ENCODE measurements around the gene FRMD4A. TPM values are rescaled to one million over a fixed set of nuclear protein-coding genes. Genes with fewer than 3 reads are reported as not detected.

FRMD4A gene
- total RNA-seq, 2 experiments from 2014 or later: 0.30 to 0.35 TPM

DNA sequence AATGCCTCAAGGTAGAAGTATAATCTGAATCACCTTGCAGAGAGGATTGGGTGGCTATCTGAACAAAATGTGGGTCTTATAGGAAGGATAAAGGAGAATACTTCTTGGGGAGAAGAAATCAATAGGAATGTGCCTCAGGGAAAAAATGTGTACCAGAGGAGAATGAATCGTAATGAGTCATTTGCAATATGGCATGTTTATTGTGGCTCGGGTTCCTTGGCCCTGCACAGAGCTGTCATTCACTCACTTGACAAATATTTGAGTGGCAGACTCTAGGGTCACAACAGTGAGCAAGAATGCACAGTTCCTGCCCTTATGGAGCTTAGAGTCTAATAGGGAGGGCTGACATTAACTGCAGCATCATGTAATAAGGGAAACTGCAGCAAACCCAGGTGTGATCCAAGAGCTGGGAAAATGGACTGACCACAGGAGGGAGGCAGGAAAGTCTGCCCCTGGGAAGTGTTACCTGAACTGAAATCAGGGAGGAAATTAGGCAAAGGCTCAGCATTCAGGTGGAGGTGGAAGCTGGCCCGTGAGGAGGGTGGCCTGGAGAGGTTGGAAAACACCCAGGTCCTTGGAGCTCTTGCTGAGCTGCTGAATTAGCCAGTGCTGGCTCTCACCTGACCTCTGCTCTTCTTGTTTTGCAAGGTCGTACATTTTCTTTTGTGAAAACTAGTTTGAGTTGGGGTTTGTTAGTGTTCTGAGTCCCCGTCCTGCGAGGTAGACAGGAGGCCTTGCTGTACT, 203.9 kb downstream of the FRMD4A start:
- Mint-ChIP-seq H3K27ac (no peak overlapping the region), H3K27me3 (peaks cover 4% of the 10 kb centered on the region), H3K4me1 (no peaks in the 10 kb centered on the region), H3K4me3 (no peak overlapping the region), H3K9me3 (no peaks in the 10 kb centered on the region), H3K36me3 (ENCODE audit: low read depth) (no peaks in the 10 kb centered on the region)
- CTCF ChIA-PET: no interaction called here
- no peak for DNase-seq
- POLR2A ChIA-PET: no interaction called here

DNA sequence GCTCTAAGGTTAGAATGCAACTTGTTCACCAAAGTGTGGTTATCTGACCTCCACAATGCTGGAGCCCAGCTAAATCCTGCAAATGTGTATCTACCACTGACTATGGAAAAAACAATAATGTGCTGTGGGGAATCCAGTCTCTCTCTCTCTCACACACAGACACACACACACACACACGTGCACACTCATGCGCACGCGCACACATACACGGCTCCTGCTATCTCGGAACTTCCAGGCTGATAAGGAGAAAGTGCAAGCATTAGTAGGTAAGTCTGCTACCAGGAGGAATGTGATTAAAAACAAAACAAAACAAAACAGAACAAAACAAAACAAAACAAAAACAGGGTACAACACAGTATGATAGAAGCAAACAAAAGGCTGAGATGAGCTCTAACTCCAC, 205.2 kb downstream of the FRMD4A start:
- no peak for DNase-seq
- POLR2A ChIA-PET: no interaction called here
- no peak overlapping the region for H3K27ac Mint-ChIP-seq
- no peaks in the 10 kb centered on the region for H3K36me3 Mint-ChIP-seq (ENCODE audit: low read depth)
- peaks cover 4% of the 10 kb centered on the region for H3K27me3 Mint-ChIP-seq
- no peak overlapping the region for H3K4me3 Mint-ChIP-seq
- no peaks in the 10 kb centered on the region for H3K9me3 Mint-ChIP-seq
- H3K4me1 Mint-ChIP-seq: no peaks in the 10 kb centered on the region
- CTCF ChIA-PET: no interaction called here

DNA sequence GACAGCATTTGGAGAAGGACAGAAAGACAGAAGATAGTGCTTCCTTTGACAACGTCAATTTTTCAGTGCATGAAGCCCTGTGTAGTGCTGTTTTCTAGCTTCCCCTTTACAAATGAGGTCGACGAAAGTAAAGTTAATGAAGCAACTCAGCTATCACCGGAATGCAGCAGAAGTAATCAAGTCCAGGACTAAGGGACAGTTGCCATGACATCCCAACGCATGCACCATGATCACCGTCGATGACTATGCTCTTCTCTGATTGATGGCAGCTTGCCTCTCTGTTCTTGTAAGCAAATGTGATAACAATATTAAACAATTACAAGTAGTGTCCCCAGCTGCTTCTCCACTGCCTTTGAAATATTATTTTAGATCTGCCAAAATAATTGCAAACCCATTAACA, 205.8 kb downstream of the FRMD4A start:
- Mint-ChIP-seq H3K27me3 (peaks cover 4% of the 10 kb centered on the region), H3K27ac (no peak overlapping the region), H3K36me3 (ENCODE audit: low read depth) (no peaks in the 10 kb centered on the region), H3K9me3 (no peaks in the 10 kb centered on the region), H3K4me1 (no peaks in the 10 kb centered on the region), H3K4me3 (no peak overlapping the region)
- ChIA-PET POLR2A (no interaction called here), CTCF (no interaction called here)
- DNase-seq: no peak

DNA sequence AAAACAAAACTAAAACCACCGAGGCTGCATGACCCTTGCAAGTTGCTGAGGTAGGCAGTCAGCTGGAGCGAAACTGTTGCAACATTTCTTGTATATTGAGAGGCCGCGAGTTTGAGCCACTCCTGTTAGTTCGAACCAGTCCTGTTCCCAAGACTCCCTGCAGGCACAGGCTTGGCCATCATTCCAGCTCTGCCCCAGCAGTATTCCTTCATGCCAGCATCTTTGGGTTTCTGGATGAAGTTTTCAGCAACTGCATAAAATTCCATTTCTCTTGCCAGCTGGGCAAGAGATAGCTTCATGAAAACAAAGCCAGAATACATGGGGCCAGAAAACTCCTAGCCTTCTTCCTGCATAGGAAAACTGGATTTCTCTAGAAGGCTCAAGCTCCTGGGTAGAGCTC, 207.6 kb downstream of the FRMD4A start:
- Mint-ChIP-seq H3K27me3 (peaks cover 4% of the 10 kb centered on the region), H3K27ac (no peak overlapping the region), H3K9me3 (no peaks in the 10 kb centered on the region), H3K4me3 (no peak overlapping the region), H3K4me1 (no peaks in the 10 kb centered on the region), H3K36me3 (ENCODE audit: low read depth) (no peaks in the 10 kb centered on the region)
- CTCF ChIA-PET: no interaction called here
- POLR2A ChIA-PET: no interaction called here
- DNase-seq: no peak

DNA sequence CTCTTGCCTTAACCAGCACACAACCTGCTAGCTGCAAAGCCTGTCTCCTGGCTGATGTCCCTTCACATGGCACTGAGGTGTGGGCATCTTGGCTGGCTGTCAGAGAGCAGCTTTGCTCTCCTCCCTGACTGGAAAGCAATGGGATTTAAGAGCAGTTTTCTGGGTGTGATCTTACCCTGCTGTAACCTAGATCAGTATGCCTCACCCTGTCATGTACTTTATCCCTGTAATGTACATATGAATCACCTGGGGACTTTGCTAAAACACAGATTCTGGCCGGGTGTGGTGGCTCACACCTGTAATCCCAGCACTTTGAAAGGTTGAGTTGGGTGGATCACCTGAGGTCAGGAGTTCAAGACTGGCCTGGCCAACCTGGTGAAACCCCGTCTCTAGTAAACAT, 209.9 kb downstream of the FRMD4A start:
- ChIA-PET CTCF (no interaction called here), POLR2A (no interaction called here)
- Mint-ChIP-seq H3K9me3 (no peaks in the 10 kb centered on the region), H3K27ac (no peak overlapping the region), H3K27me3 (peaks cover 2% of the 10 kb centered on the region), H3K4me1 (no peaks in the 10 kb centered on the region), H3K36me3 (ENCODE audit: low read depth) (no peaks in the 10 kb centered on the region), H3K4me3 (no peak overlapping the region)
- no peak for DNase-seq

DNA sequence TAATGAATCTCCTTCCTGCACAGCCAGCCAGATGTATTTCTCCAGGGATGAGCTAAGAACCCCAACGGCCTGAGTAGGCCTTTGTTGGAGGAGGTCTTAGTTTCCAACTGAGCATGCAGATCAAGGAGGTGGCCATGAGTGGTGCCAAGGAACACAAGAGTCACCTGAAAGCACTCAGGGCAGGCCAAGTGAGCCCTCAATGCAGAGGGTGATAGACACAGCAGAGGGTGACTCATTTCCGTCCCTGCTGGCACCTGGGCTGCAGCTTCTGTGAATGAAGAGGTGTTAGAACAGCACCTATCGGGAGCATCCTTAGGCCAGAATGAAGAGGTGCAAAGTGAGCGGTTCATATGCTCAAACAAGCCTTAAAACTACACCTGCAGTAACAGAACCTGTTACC, 211.8 kb downstream of the FRMD4A start:
- no peaks in the 10 kb centered on the region for H3K27me3 Mint-ChIP-seq
- no peak overlapping the region for H3K4me3 Mint-ChIP-seq
- no peaks in the 10 kb centered on the region for H3K9me3 Mint-ChIP-seq
- H3K4me1 Mint-ChIP-seq: no peaks in the 10 kb centered on the region
- POLR2A ChIA-PET: interaction anchor here (0.8 kb wide), 1 partner anchor 67 kb away, joined by 3 read pairs; no protein-coding TSS in a partner anchor
- CTCF ChIA-PET: no interaction called here
- H3K27ac Mint-ChIP-seq: no peak overlapping the region
- no peaks in the 10 kb centered on the region for H3K36me3 Mint-ChIP-seq (ENCODE audit: low read depth)
- DNase-seq: no peak

DNA sequence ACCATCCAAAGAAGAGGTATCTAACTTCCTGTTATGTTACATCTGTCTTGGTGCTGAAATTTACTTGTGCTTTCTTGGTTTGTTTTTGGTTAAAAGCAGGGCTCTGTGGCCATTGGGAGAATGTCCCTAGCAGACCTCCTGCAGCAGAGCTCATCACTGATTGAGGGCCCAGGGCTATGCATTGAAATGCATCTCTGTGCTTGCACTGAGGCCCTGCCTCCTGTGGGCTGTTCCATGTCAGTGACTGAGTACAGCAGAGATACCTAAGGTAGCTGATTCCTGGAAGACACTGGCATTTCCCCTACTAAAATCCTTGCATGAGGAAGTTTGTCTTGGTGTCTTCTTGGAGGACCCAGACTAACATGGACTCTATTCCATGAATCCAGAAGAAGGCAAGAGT, 213.9 kb downstream of the FRMD4A start:
- peaks cover 2% of the 10 kb centered on the region for H3K27me3 Mint-ChIP-seq

DNA sequence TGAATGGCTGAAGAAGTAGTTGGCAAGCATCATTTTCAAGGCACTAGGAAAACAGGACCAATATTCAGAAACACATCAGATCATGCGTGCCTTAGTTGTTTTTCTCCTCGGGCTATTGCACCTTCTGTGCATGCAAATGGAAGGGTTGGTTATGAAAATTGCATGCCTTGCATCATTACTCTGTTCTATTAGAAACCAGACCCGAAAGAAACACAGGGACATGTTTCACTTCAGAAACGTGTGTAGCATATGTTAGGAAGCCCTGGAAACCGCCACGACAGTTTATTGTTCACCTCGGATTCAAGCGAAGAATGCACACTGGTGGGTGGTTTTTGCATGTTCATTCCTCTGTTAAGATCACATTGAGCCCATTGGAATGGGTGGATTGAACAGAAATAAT, 214.7 kb downstream of the FRMD4A start:
- DNase-seq: no peak
- H3K9me3 Mint-ChIP-seq: no peaks in the 10 kb centered on the region
- CTCF ChIA-PET: no interaction called here
- H3K4me1 Mint-ChIP-seq: no peaks in the 10 kb centered on the region
- H3K27ac Mint-ChIP-seq: no peak overlapping the region
- POLR2A ChIA-PET: no interaction called here
- H3K36me3 Mint-ChIP-seq (ENCODE audit: low read depth): no peaks in the 10 kb centered on the region
- H3K4me3 Mint-ChIP-seq: no peak overlapping the region
- peaks cover 5% of the 10 kb centered on the region for H3K27me3 Mint-ChIP-seq

More for the DNA sequence above, 213.9 kb downstream of the FRMD4A start:
- CTCF ChIA-PET: no interaction called here
- Mint-ChIP-seq H3K4me1 (no peaks in the 10 kb centered on the region), H3K9me3 (no peaks in the 10 kb centered on the region), H3K36me3 (ENCODE audit: low read depth) (no peaks in the 10 kb centered on the region), H3K27ac (no peak overlapping the region), H3K4me3 (no peak overlapping the region)
- no peak for DNase-seq
- POLR2A ChIA-PET: no interaction called here

DNA sequence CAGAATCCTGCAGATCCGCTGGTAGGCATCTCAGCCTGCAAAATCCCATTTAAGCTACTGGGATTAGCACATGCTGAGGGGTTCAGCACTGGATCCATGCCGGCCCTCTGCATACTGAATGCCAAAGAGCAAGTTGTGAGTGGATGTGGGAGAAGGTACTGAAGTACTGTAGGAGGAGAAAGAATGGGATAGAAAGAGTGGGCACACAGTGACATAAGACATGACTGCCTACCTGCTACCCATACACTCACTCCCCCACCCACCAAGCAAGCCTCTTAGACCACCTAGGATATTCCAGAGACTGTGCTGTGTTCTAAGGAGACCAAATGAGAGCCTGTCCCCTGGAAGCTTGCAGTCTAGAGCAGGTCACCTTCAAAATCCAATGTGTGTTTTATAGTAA, 215.9 kb downstream of the FRMD4A start:
- ChIA-PET POLR2A (no interaction called here), CTCF (no interaction called here)
- H3K9me3 Mint-ChIP-seq: no peaks in the 10 kb centered on the region
- H3K27ac Mint-ChIP-seq: no peak overlapping the region
- H3K36me3 Mint-ChIP-seq (ENCODE audit: low read depth): no peaks in the 10 kb centered on the region
- H3K27me3 Mint-ChIP-seq: peaks cover 6% of the 10 kb centered on the region
- no peak overlapping the region for H3K4me3 Mint-ChIP-seq
- H3K4me1 Mint-ChIP-seq: no peaks in the 10 kb centered on the region
- DNase-seq: no peak

DNA sequence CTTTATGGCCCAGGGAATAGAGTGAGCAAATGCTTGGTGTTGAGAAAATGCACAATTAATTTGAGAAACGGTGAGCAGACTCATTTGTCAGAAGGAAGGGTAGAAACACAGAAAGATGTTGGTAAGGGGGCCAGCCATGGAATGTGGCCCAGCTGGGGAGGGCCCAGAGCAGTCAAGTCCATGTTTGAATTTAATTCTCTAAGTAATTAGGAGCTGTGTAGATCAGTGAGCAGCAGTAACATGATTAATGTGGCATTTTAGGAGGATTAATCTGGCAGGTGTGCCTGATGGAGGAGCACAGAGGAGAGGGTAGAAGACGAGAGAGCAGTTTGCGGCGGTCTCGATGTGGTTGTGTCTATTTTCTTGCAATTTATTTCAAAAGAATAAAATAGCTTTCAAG, 218.7 kb downstream of the FRMD4A start:
- Mint-ChIP-seq H3K9me3 (peaks cover under 1% of the 10 kb centered on the region), H3K27ac (no peak overlapping the region), H3K27me3 (peaks cover 16% of the 10 kb centered on the region), H3K36me3 (ENCODE audit: low read depth) (no peaks in the 10 kb centered on the region), H3K4me1 (no peaks in the 10 kb centered on the region), H3K4me3 (no peak overlapping the region)
- CTCF ChIA-PET: no interaction called here
- POLR2A ChIA-PET: no interaction called here
- DNase-seq: no peak

DNA sequence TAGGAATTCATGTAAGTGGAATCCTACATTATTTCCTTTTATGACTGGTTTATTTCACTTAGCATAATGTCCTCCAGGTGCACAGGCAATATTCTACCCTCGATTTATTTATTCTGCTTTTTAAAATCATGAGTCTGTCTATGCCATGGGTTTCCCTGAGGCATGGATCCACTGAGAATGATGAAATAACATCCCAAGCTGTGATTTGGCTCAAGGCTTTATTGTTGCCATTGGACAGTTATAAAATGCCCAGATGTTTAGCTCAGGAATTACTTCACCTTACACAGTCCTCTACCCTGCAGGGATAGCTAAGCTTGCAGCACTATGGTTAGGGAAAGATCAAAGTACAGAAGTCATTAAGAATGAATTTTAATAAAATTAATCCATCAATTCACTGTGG, 219.5 kb downstream of the FRMD4A start:
- CTCF ChIA-PET: no interaction called here
- H3K27me3 Mint-ChIP-seq: peaks cover 19% of the 10 kb centered on the region
- H3K36me3 Mint-ChIP-seq (ENCODE audit: low read depth): no peaks in the 10 kb centered on the region
- no peak overlapping the region for H3K4me3 Mint-ChIP-seq
- no peaks in the 10 kb centered on the region for H3K4me1 Mint-ChIP-seq
- H3K9me3 Mint-ChIP-seq: peaks cover 3% of the 10 kb centered on the region
- DNase-seq: no peak
- POLR2A ChIA-PET: no interaction called here
- H3K27ac Mint-ChIP-seq: no peak overlapping the region

DNA sequence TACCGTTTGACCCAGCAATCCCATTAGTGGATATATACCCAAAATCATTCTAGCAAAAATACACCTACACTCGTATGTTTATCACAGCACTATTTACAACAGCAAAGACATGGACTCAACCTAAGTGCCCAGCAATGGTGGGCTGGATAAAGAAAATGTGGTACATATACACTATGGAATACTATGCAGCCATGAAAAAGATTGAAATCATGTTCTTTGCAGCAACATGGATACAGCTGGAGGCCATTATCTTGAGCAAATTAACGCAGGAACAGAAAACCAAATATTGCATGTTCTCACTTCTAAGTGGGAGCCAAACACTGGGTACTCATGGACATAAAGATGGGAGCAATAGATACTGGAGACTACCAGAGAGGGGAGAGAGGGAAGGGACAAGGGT, 223.9 kb downstream of the FRMD4A start:
- H3K4me3 Mint-ChIP-seq: no peak overlapping the region
- peaks cover 17% of the 10 kb centered on the region for H3K27me3 Mint-ChIP-seq
- ChIA-PET CTCF (no interaction called here), POLR2A (no interaction called here)
- H3K36me3 Mint-ChIP-seq (ENCODE audit: low read depth): no peaks in the 10 kb centered on the region
- H3K4me1 Mint-ChIP-seq: no peaks in the 10 kb centered on the region
- H3K9me3 Mint-ChIP-seq: peaks cover 6% of the 10 kb centered on the region
- no peak overlapping the region for H3K27ac Mint-ChIP-seq
- DNase-seq: no peak

DNA sequence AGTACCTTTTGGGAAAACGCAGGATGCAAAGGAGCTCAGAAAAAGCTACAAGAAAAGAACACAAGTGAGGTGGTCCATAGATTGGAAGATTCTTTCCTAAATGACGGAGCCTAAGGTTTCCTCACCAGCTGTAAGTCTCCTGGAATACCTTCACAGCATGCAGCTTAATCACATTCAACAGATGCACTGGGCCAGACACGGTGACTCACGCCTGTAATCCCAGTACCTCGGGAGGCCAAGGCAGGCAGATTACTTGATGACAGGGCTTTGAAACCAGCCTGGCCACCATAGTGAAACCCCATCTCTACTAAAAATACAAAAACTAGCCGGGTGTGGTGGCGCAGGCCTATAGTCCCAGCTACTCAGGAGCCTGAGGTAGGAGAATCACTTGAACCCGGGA, 228.7 kb downstream of the FRMD4A start:
- no peaks in the 10 kb centered on the region for H3K4me1 Mint-ChIP-seq
- no peaks in the 10 kb centered on the region for H3K36me3 Mint-ChIP-seq (ENCODE audit: low read depth)
- POLR2A ChIA-PET: no interaction called here
- peaks cover 3% of the 10 kb centered on the region for H3K27me3 Mint-ChIP-seq
- DNase-seq: no peak
- H3K4me3 Mint-ChIP-seq: no peak overlapping the region
- H3K27ac Mint-ChIP-seq: no peak overlapping the region
- H3K9me3 Mint-ChIP-seq: peaks cover 6% of the 10 kb centered on the region
- CTCF ChIA-PET: no interaction called here

DNA sequence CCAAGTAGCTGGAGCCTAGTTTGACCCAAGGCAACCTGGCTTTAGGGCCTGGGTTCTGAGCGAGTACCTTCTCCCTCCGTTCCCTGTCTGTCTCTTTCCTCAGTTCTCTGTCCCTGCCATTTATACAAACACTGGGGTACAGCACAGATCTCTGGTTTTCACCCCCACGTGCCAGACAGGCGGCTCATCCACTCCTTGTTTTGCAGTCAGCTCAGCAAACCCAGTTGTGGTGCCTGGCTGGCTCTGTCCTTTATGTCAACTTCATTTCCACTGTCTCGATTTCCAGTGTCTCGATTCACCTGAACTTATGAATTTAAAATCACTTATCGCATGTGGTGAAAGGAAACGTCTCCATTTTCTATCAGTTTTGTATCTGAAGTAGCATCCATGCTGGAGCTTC, 230.8 kb downstream of the FRMD4A start:
- Mint-ChIP-seq H3K4me3 (no peak overlapping the region), H3K27me3 (no peaks in the 10 kb centered on the region), H3K27ac (no peak overlapping the region), H3K9me3 (no peaks in the 10 kb centered on the region), H3K4me1 (no peaks in the 10 kb centered on the region), H3K36me3 (ENCODE audit: low read depth) (no peaks in the 10 kb centered on the region)
- CTCF ChIA-PET: no interaction called here
- no peak for DNase-seq
- POLR2A ChIA-PET: no interaction called here

All from activated CD4-positive, alpha-beta memory T cell treated with anti-CD3 and anti-CD28 coated beads, Interleukin-2, amount 10 ng/mL, durations not matched to agents 7 days and 5 days (primary cell).